Upper lobe of right lung (tissue), 1 donor: ENCODE results near the gene OSBPL10. TPM values are rescaled to one million over a fixed set of nuclear protein-coding genes. Genes with fewer than 3 reads are reported as not detected.
A peak's percentile ranks its signal among the peaks of the same experiment; 100 is the strongest.

ENCODE experiments used
- ATAC-seq: fragments of 200-7000 bp; cut with Tn5 transposase; one replicate; pipeline ENCODE4 v1.9.1; 2020; ENCODE audit warnings: mild to moderate bottlenecking, moderate library complexity
- DNase-seq: peaks from one replicate; pipeline ENCODE4 v3.0.0-alpha.2; 2020
- H3K27ac ChIP-seq: fragments of 200-600 bp; one replicate; pipeline ENCODE4 v1.8.0; 2022
- H3K27me3 ChIP-seq: fragments of 200-600 bp; one replicate; pipeline ENCODE4 v1.8.0; 2022; ENCODE audit warnings: mild to moderate bottlenecking
- H3K36me3 ChIP-seq: fragments of 200-600 bp; one replicate; pipeline ENCODE4 v1.8.0; 2022
- H3K4me1 ChIP-seq: fragments of 200-600 bp; one replicate; pipeline ENCODE4 v1.8.0; 2022
- H3K4me3 ChIP-seq: fragments of 200-600 bp; one replicate; pipeline ENCODE4 v1.8.0; 2022; ENCODE audit warnings: mild to moderate bottlenecking
- H3K9me3 ChIP-seq: fragments of 200-600 bp; one replicate; pipeline ENCODE4 v1.8.0; 2022
- CTCF ChIP-seq: fragments of 200-600 bp; IDR thresholded peaks from one replicate; pipeline ENCODE4 v1.8.0; 2022; ENCODE audit warnings: antibody characterized with exemption
- intact Hi-C: fragments of 100-400 bp; cut with DNase I; formaldehyde crosslinking; loops from one replicate; pipeline ENCODE4 v1.11.0; 2022
- total RNA-seq: library from RNA; stranded (reverse); fragmentation: NEBNext Ultra II Directional; extraction: Animal tissue kit (Norgen Biotek cat#: 25700); gene quantifications from one replicate; pipeline ENCODE4 v1.2.1, GENCODE V29; 2021
- donor health status: DM: no; HTN: yes; CAD: no; lungs with severe emphysema.

Gene OSBPL10
- total RNA-seq, 1 donor from 2014 or later = 30.8 TPM

DNA sequence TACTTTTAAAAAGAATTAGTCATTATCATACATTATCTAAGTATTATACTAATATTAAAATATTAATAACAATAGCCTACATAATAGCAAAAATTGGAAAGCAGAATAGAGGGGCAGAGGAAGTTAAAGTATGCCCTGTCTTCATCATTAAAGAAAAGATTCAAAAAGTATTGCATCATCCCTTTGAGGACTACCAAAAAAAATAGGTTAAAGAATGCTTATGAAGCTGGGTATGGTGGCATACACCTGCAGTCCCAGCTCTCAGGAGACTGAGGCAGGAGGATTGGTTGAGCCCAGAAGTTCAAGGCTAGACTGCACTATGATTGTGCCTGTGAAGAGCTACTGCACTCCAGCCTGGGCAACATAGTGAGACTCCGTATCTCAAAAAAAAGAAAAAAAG is 240.7 kb downstream of the OSBPL10 start:
- intact Hi-C loops = no loop called here

GRCh38 chr3:31738412-31738811 is 242.7 kb downstream of the OSBPL10 start:
- no peak for DNase-seq
- peaks cover 18% of the 10 kb centered on the region for H3K4me1 ChIP-seq
- TF ChIP-seq CTCF = no peak
- H3K4me3 ChIP-seq = no peak overlapping the region
- no peaks in the 10 kb centered on the region for H3K27me3 ChIP-seq
- no peaks in the 10 kb centered on the region for H3K36me3 ChIP-seq
- intact Hi-C loops = no loop called here
- no peaks in the 10 kb centered on the region for H3K9me3 ChIP-seq
- no peak for ATAC-seq
- H3K27ac ChIP-seq = no peak overlapping the region

More for the DNA sequence above, 240.7 kb downstream of the OSBPL10 start:
- Histone ChIP-seq H3K27me3 (no peaks in the 10 kb centered on the region), H3K9me3 (no peaks in the 10 kb centered on the region), H3K27ac (no peak overlapping the region), H3K36me3 (no peaks in the 10 kb centered on the region), H3K4me1 (peaks cover 6% of the 10 kb centered on the region), H3K4me3 (no peak overlapping the region)
- TF ChIP-seq CTCF = no peak
- no peak for DNase-seq
- no peak for ATAC-seq

DNA sequence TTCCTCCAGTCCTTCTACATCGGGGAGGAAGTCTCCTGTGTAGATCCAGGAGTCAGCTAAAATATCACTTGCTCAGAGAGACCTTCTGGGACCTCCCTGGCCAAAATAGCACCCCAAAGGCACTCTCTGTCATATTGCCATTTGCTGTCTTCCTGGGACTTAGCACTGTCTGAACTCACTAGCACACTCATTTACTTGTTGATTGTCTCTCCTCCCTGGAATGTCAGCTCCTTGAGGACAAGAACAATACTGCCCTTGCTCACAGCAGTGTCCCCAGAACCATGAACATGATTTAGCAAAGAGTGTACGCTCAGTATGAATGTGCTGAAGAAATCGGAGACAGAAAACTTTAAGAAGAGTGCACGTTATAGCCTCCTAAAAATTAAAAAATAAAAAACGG is 245.4 kb downstream of the OSBPL10 start:
- intact Hi-C loops = no loop called here

DNA sequence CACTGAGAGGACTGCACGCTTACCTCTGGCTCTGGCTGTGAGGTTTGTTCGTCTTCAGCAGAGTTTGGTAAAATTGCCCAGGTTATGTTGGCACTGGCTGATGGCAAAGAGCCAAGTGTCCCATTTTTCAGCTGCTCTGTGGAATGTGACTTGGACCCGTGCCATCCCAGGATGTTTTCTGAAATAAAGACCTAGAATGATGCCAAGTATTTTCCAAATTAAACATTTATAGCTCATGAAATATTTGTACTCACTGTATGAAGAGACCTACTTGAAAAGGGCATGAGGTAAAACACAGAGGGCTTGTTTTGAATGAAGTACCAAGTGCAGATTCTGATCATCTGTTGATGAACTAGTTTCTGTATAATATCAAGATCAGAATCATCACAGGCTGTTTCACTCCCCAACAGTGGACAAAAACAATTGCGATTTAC is 247.8 kb downstream of the OSBPL10 start:
- peak; percentile 43 for ATAC-seq
- no peaks in the 10 kb centered on the region for H3K36me3 ChIP-seq
- no peaks in the 10 kb centered on the region for H3K27me3 ChIP-seq
- intact Hi-C loops = no loop called here
- TF ChIP-seq CTCF = no peak
- no peaks in the 10 kb centered on the region for H3K9me3 ChIP-seq
- no peak overlapping the region for H3K4me3 ChIP-seq
- peaks cover 28% of the 10 kb centered on the region for H3K4me1 ChIP-seq
- no peak for DNase-seq
- H3K27ac ChIP-seq = no peak overlapping the region

More for the DNA sequence above, 245.4 kb downstream of the OSBPL10 start:
- ATAC-seq = no peak
- no peaks in the 10 kb centered on the region for H3K36me3 ChIP-seq
- no peaks in the 10 kb centered on the region for H3K27me3 ChIP-seq
- no peak for DNase-seq
- H3K4me3 ChIP-seq = no peak overlapping the region
- H3K27ac ChIP-seq = no peak overlapping the region
- TF ChIP-seq CTCF = no peak
- no peaks in the 10 kb centered on the region for H3K9me3 ChIP-seq
- peaks cover 28% of the 10 kb centered on the region for H3K4me1 ChIP-seq

DNA sequence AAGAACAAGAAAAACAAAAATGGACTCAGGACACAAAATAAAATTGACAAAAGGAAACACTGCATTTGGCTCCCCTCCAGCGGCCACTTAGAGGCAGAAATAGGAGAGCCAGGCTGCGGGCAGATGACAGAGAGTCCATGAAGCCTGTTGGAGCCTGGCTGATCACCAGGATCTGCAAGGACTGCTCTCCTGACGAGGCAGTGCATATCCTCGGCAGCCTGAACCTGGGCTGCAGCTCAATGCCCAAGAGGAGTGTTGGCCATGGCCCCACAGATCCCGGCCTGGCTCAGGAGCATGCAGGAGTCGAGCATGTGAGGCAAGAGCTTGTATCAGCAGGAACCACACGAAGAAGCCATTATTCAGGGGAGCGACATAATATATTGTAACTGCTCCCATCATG is 248.5 kb downstream of the OSBPL10 start:
- no peak for DNase-seq
- no peak for TF ChIP-seq CTCF
- Histone ChIP-seq H3K4me3 (no peak overlapping the region), H3K27ac (no peak overlapping the region), H3K9me3 (no peaks in the 10 kb centered on the region), H3K4me1 (peaks cover 28% of the 10 kb centered on the region), H3K27me3 (no peaks in the 10 kb centered on the region), H3K36me3 (no peaks in the 10 kb centered on the region)
- peak; percentile 50 for ATAC-seq
- intact Hi-C loops = no loop called here

DNA sequence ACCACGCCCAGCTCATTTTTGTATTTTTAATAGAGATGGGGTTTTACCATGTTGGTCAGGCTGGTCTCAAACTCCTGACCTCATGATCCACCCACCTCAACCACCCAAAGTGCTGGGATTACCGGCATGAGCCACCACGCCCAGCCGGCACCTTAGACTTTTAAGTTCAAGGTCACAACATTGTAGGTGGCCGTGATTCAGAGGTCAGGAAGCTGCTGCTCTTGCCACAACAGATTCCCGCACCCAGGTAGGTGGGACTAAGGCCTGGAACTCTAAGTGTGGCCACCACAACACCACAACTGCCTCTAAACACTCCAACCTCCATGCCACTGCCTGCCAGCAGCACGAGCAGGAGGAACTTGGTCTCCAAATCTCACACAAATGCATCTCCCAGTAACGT is 251.5 kb downstream of the OSBPL10 start:
- Histone ChIP-seq H3K36me3 (no peaks in the 10 kb centered on the region), H3K4me1 (peaks cover 20% of the 10 kb centered on the region), H3K4me3 (no peak overlapping the region), H3K27ac (no peak overlapping the region), H3K27me3 (no peaks in the 10 kb centered on the region), H3K9me3 (no peaks in the 10 kb centered on the region)
- intact Hi-C loops = no loop called here
- TF ChIP-seq CTCF = no peak
- ATAC-seq = no peak
- no peak for DNase-seq
